GM23338 (cell line): ENCODE data around the gene PCDHA3. TPM values are rescaled to one million over a fixed set of nuclear protein-coding genes. Genes with fewer than 3 reads are reported as not detected.
A peak's percentile ranks its signal among the peaks of the same experiment; 100 is the strongest.
"Not testable (repeated sequence)": the region's sequence is repeated elsewhere in the genome, so short reads cannot be mapped to it uniquely, and the experiment has no call there.

Experiments
- ATAC-seq: fragments of 200-7000 bp; cut with Tn5 transposase; 3 replicates; pipeline ENCODE4 v1.9.1; 2020
- DNase-seq: peaks from one replicate; pipeline ENCODE4 v3.0.0-alpha.2; 2015; ENCODE audit warnings: low spot score
- H2AFZ ChIP-seq: fragments of 200-600 bp; sonication (generic); 2 replicates; pipeline ENCODE4 v1.8.0; 2016; ENCODE audit warnings: antibody characterized with exemption, mild to moderate bottlenecking, moderate library complexity
- H3F3A ChIP-seq: fragments of 200-600 bp; sonication (generic); replicated peaks from 2 replicates; pipeline ENCODE4 v1.8.0; 2017; ENCODE audit warnings: antibody characterized with exemption, mixed run types, low read depth
- H3K27ac ChIP-seq: fragments of 200-600 bp; sonication (generic); 2 replicates; pipeline ENCODE4 v1.6.1; 2016; ENCODE audit warnings: low read depth
- H3K27me3 ChIP-seq: fragments of 200-600 bp; sonication (generic); 2 replicates; pipeline ENCODE4 v1.8.0; 2016; ENCODE audit warnings: mild to moderate bottlenecking, mixed run types, moderate library complexity; ENCODE audit not compliant: insufficient read depth
- H3K36me3 ChIP-seq: fragments of 200-600 bp; sonication (generic); 2 replicates; pipeline ENCODE4 v1.8.0; 2016; ENCODE audit warnings: mild to moderate bottlenecking; ENCODE audit not compliant: insufficient read depth
- H3K4me1 ChIP-seq: fragments of 200-600 bp; sonication (generic); 2 replicates; pipeline ENCODE4 v1.8.0; 2016; ENCODE audit warnings: mild to moderate bottlenecking, moderate library complexity; ENCODE audit not compliant: insufficient read depth
- H3K4me2 ChIP-seq: fragments of 200-600 bp; sonication (generic); 2 replicates; pipeline ENCODE4 v1.7.1; 2017; ENCODE audit warnings: mixed run types
- H3K4me3 ChIP-seq: fragments of 200-600 bp; sonication (generic); 2 replicates; pipeline ENCODE4 v1.6.1; 2016; ENCODE audit warnings: mixed run types
- H3K79me2 ChIP-seq: fragments of 200-600 bp; sonication (generic); replicated peaks from 2 replicates; pipeline ENCODE4 v1.8.0; 2017; ENCODE audit warnings: mild to moderate bottlenecking; ENCODE audit not compliant: insufficient read depth
- H3K9me2 ChIP-seq: fragments of 200-600 bp; sonication (generic); 2 replicates; pipeline ENCODE4 v1.8.0; 2017; ENCODE audit not compliant: insufficient read depth
- H4K20me1 ChIP-seq: fragments of 200-600 bp; sonication (generic); replicated peaks from 2 replicates; pipeline ENCODE4 v1.8.0; 2017; ENCODE audit warnings: mild to moderate bottlenecking; ENCODE audit not compliant: insufficient read depth
- H3K27ac Mint-ChIP-seq: 2 replicates; pipeline ENCODE4 v1.8.0; 2020; ENCODE audit warnings: inconsistent platforms, mild to moderate bottlenecking, moderate library complexity, mixed read lengths
- H3K27me3 Mint-ChIP-seq: 3 replicates; pipeline ENCODE4 v1.8.0; 2022; ENCODE audit warnings: low read depth, mild to moderate bottlenecking, moderate library complexity, mixed read lengths, inconsistent platforms; ENCODE audit not compliant: insufficient read depth, poor library complexity
- H3K36me3 Mint-ChIP-seq: 3 replicates; pipeline ENCODE4 v1.8.0; 2021; ENCODE audit warnings: low read depth, mild to moderate bottlenecking, inconsistent platforms, moderate library complexity, mixed read lengths
- H3K4me1 Mint-ChIP-seq: 3 replicates; pipeline ENCODE4 v1.8.0; 2020; ENCODE audit warnings: mild to moderate bottlenecking, inconsistent platforms, mixed read lengths
- H3K4me3 Mint-ChIP-seq: 3 replicates; pipeline ENCODE4 v1.8.0; 2021; ENCODE audit warnings: moderate library complexity, mild to moderate bottlenecking, inconsistent platforms, mixed read lengths
- H3K9me3 Mint-ChIP-seq: 3 replicates; pipeline ENCODE4 v1.8.0; 2020; ENCODE audit warnings: moderate library complexity, mild to moderate bottlenecking, inconsistent platforms, mixed read lengths
- polyA plus RNA-seq: library from polyadenylated mRNA; unstranded; fragments of >200 nt; fragmentation: Nextera tagmentation; extraction: Ambion mirVana; gene quantifications from 2 replicates; pipeline ENCODE4 v1.2.1, GENCODE V29; 2016
- total RNA-seq: library from RNA; depleted of rRNA; stranded (reverse); fragments of >200 nt; shearing (Covaris generic); gene quantifications from 2 replicates; pipeline ENCODE4 v1.2.3, GENCODE V29; 2014; rRNA removed
- TF ChIP-seq, protein P1 (sequence below), 2 experiments: fragments of 200-600 bp in 1 of 2; sonication (generic) in 1 of 2; conservative IDR thresholded peaks; 2 replicates each; pipeline versions ENCODE4 v1.5.1 to v1.6.1; 2016 to 2017; ENCODE audit warnings: antibody characterized with exemption in 2 of 2, low read depth in 2 of 2, mild to moderate bottlenecking in 2 of 2, moderate library complexity in 1 of 2

PCDHA3 gene
- total and polyA plus RNA-seq, 2 experiments from 2014 or later, result 0.87 to 4.0 TPM

DNA sequence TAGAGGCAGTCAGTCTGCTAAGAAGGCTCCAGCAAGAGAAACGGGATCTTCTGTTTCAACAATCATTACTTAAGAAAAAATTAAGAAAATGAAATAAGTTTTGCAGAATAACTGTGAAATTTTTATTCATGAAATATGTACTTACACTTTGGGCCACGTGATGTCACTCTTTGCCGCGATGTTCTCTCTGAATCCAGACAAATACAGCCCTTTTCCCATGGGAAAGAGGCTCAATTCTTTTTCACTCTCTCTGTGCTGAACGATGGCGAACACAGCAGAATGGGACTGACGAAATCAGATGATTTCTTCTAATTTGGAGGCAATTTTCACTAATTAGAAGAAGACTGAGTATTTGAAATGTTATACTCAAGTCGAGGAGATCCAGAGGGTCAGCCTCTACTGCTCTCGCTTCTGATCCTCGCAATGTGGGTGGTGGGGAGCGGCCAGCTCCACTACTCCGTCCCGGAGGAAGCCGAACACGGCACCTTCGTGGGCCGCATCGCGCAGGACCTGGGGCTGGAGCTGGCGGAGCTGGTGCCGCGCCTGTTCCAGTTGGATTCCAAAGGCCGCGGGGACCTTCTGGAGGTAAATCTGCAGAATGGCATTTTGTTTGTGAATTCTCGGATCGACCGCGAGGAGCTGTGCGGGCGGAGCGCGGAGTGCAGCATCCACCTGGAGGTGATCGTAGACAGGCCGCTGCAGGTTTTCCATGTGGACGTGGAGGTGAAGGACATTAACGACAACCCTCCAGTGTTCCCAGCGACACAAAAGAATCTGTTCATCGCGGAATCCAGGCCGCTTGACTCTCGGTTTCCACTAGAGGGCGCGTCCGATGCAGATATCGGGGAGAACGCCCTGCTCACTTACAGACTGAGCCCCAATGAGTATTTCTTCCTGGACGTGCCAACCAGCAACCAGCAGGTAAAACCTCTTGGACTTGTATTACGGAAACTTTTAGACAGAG is 47.6 kb downstream of the PCDHA3 start, which contains the start of gene PCDHA9:
Gene PCDHA9, plus strand, starts transcription at position 244 of the 964 bp plus-strand sequence. Its CDS starts 114 bp downstream, at position 358.
- Histone ChIP-seq H3K4me2 (peak within 1 kb of the TSS; percentile 82), H3K4me3 (peak within 1 kb of the TSS; percentile 70), H2AFZ (peak within 1 kb of the TSS; percentile 96)
- not testable (repeated sequence) for H3K9me3 Mint-ChIP-seq, H3K79me2 ChIP-seq, H4K20me1 ChIP-seq, H3K27ac Mint-ChIP-seq, H3F3A ChIP-seq, H3K4me1 ChIP-seq, H3K27me3 ChIP-seq, H3K27ac ChIP-seq, H3K36me3 ChIP-seq, DNase-seq, H3K27me3 Mint-ChIP-seq, H3K9me2 ChIP-seq, H3K36me3 Mint-ChIP-seq, H3K4me1 Mint-ChIP-seq
- peak within 1 kb of the TSS; percentile 82 for H3K4me3 Mint-ChIP-seq
- TF ChIP-seq, protein P1, sequence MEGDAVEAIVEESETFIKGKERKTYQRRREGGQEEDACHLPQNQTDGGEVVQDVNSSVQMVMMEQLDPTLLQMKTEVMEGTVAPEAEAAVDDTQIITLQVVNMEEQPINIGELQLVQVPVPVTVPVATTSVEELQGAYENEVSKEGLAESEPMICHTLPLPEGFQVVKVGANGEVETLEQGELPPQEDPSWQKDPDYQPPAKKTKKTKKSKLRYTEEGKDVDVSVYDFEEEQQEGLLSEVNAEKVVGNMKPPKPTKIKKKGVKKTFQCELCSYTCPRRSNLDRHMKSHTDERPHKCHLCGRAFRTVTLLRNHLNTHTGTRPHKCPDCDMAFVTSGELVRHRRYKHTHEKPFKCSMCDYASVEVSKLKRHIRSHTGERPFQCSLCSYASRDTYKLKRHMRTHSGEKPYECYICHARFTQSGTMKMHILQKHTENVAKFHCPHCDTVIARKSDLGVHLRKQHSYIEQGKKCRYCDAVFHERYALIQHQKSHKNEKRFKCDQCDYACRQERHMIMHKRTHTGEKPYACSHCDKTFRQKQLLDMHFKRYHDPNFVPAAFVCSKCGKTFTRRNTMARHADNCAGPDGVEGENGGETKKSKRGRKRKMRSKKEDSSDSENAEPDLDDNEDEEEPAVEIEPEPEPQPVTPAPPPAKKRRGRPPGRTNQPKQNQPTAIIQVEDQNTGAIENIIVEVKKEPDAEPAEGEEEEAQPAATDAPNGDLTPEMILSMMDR (conservative IDR thresholded peaks at IDR 0.05; ENCODE audit: low read depth in 2 of 2), result peak; percentile 43 to 50; a peak in 3 of 4 replicates
- peak; percentile 97 for ATAC-seq

DNA sequence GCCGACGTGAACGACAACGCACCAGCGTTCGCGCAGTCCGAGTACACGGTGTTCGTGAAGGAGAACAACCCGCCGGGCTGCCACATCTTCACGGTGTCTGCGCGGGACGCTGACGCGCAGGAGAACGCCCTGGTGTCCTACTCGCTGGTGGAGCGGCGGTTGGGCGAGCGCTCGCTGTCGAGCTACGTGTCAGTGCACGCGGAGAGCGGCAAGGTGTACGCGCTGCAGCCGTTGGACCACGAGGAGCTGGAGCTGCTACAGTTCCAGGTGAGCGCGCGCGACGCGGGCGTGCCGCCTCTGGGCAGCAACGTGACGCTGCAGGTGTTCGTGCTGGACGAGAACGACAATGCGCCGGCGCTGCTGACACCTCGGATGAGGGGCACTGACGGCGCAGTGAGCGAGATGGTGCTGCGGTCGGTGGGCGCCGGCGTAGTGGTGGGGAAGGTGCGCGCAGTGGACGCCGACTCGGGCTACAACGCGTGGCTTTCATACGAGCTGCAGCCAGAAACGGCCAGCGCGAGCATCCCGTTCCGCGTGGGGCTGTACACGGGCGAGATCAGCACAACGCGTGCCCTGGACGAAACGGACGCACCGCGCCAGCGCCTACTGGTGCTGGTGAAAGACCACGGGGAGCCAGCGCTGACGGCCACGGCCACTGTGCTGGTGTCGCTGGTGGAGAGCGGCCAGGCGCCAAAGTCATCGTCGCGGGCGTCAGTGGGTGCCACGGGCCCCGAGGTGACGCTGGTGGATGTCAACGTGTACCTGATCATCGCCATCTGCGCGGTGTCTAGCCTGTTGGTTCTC is 49.2 kb downstream of the PCDHA3 start:
- H3K4me1 ChIP-seq, H3K27ac Mint-ChIP-seq, H3K27me3 ChIP-seq, DNase-seq, H3K4me3 ChIP-seq, H3K4me1 Mint-ChIP-seq, H3K27ac ChIP-seq, H3K9me3 Mint-ChIP-seq, ATAC-seq, H3K9me2 ChIP-seq, H3K27me3 Mint-ChIP-seq, H3K4me3 Mint-ChIP-seq, H4K20me1 ChIP-seq, H3K4me2 ChIP-seq, H3K36me3 ChIP-seq, H3K36me3 Mint-ChIP-seq, H3F3A ChIP-seq, H2AFZ ChIP-seq, H3K79me2 ChIP-seq: not testable (repeated sequence)

Other genes with a start within 250 kb of the PCDHA3 start
- gene SRA1, start 243.6 kb upstream of the PCDHA3 start, total RNA-seq, result 29.7 and 38.4 TPM in 2 replicates
- gene SRA1, start 243.6 kb upstream of the PCDHA3 start, polyA plus RNA-seq, result 67.2 and 74.7 TPM in 2 replicates
- 10.2 and 15.4 TPM in 2 replicates for gene APBB3, start 236.5 kb upstream of the PCDHA3 start, total RNA-seq
- gene APBB3, start 236.5 kb upstream of the PCDHA3 start, polyA plus RNA-seq, result 7.7 and 9.0 TPM in 2 replicates
- gene SLC35A4, start 236.2 kb upstream of the PCDHA3 start, total RNA-seq, result 34.4 and 39.1 TPM in 2 replicates
- 17.7 and 19.0 TPM in 2 replicates for gene SLC35A4, start 236.2 kb upstream of the PCDHA3 start, polyA plus RNA-seq
- not detected in 2 replicates for gene CD14, start 167.9 kb upstream of the PCDHA3 start, total RNA-seq
- 0.17 TPM in 1 of 2 replicates, not detected in the other for gene CD14, start 167.9 kb upstream of the PCDHA3 start, polyA plus RNA-seq
- 19.9 and 37.4 TPM in 2 replicates for gene TMCO6, start 161.6 kb upstream of the PCDHA3 start, total RNA-seq
- gene TMCO6, start 161.6 kb upstream of the PCDHA3 start, polyA plus RNA-seq, result 18.7 and 19.0 TPM in 2 replicates
- 48.8 and 55.7 TPM in 2 replicates for gene NDUFA2, start 153.4 kb upstream of the PCDHA3 start, total RNA-seq
- gene NDUFA2, start 153.4 kb upstream of the PCDHA3 start, polyA plus RNA-seq, result 292 and 317 TPM in 2 replicates
- 58.9 and 77.3 TPM in 2 replicates for gene IK, start 153.2 kb upstream of the PCDHA3 start, total RNA-seq
- 116 and 128 TPM in 2 replicates for gene IK, start 153.2 kb upstream of the PCDHA3 start, polyA plus RNA-seq
- 18.0 and 22.7 TPM in 2 replicates for gene WDR55, start 136.2 kb upstream of the PCDHA3 start, total RNA-seq
- 9.3 and 9.6 TPM in 2 replicates for gene WDR55, start 136.2 kb upstream of the PCDHA3 start, polyA plus RNA-seq
- 15.5 and 22.0 TPM in 2 replicates for gene DND1, start 127.5 kb upstream of the PCDHA3 start, total RNA-seq
- 7.3 and 8.1 TPM in 2 replicates for gene DND1, start 127.5 kb upstream of the PCDHA3 start, polyA plus RNA-seq
- 57.8 and 58.8 TPM in 2 replicates for gene HARS1, start 109.7 kb upstream of the PCDHA3 start, total RNA-seq
- gene HARS1, start 109.7 kb upstream of the PCDHA3 start, polyA plus RNA-seq, result 48.6 and 51.6 TPM in 2 replicates
- gene HARS2, start 109.6 kb upstream of the PCDHA3 start, total RNA-seq, result 21.6 and 29.6 TPM in 2 replicates
- 12.7 and 14.4 TPM in 2 replicates for gene HARS2, start 109.6 kb upstream of the PCDHA3 start, polyA plus RNA-seq
- gene ZMAT2, start 100.6 kb upstream of the PCDHA3 start, total RNA-seq, result 26.4 and 35.6 TPM in 2 replicates
- 45.1 and 50.6 TPM in 2 replicates for gene ZMAT2, start 100.6 kb upstream of the PCDHA3 start, polyA plus RNA-seq
- 1.6 and 3.2 TPM in 2 replicates for gene PCDHA1, start 14.9 kb upstream of the PCDHA3 start, total RNA-seq
- gene PCDHA1, start 14.9 kb upstream of the PCDHA3 start, polyA plus RNA-seq, result 0.52 and 0.81 TPM in 2 replicates
- gene PCDHA2, start 6.2 kb upstream of the PCDHA3 start, total RNA-seq, result 2.2 and 2.4 TPM in 2 replicates
- gene PCDHA2, start 6.2 kb upstream of the PCDHA3 start, polyA plus RNA-seq, result 0.99 and 1.3 TPM in 2 replicates
- gene PCDHA4, start 6.0 kb downstream of the PCDHA3 start, total RNA-seq, result 9.6 and 12.5 TPM in 2 replicates
- gene PCDHA4, start 6.0 kb downstream of the PCDHA3 start, polyA plus RNA-seq, result 1.6 and 1.8 TPM in 2 replicates
- 1.4 and 3.1 TPM in 2 replicates for gene PCDHA5, start 20.6 kb downstream of the PCDHA3 start, total RNA-seq
- gene PCDHA5, start 20.6 kb downstream of the PCDHA3 start, polyA plus RNA-seq, result 0.61 and 0.86 TPM in 2 replicates
- gene PCDHA6, start 26.9 kb downstream of the PCDHA3 start, total RNA-seq, result 4.6 and 5.2 TPM in 2 replicates
- gene PCDHA6, start 26.9 kb downstream of the PCDHA3 start, polyA plus RNA-seq, result 2.0 and 2.1 TPM in 2 replicates
- 6.9 and 8.7 TPM in 2 replicates for gene PCDHA7, start 33.2 kb downstream of the PCDHA3 start, total RNA-seq
- 1.3 and 1.7 TPM in 2 replicates for gene PCDHA7, start 33.2 kb downstream of the PCDHA3 start, polyA plus RNA-seq
- gene PCDHA8, start 40.1 kb downstream of the PCDHA3 start, total RNA-seq, result 1.4 and 3.1 TPM in 2 replicates
- gene PCDHA8, start 40.1 kb downstream of the PCDHA3 start, polyA plus RNA-seq, result 0.56 and 0.86 TPM in 2 replicates
- 3.2 and 3.3 TPM in 2 replicates for gene PCDHA9, start 47.3 kb downstream of the PCDHA3 start, total RNA-seq
- gene PCDHA9, start 47.3 kb downstream of the PCDHA3 start, polyA plus RNA-seq, result 1.1 and 1.6 TPM in 2 replicates
- 11.6 and 12.2 TPM in 2 replicates for gene PCDHA10, start 54.8 kb downstream of the PCDHA3 start, total RNA-seq
- 3.9 and 4.1 TPM in 2 replicates for gene PCDHA10, start 54.8 kb downstream of the PCDHA3 start, polyA plus RNA-seq
- 22.9 and 26.5 TPM in 2 replicates for gene PCDHA11, start 67.9 kb downstream of the PCDHA3 start, total RNA-seq
- gene PCDHA11, start 67.9 kb downstream of the PCDHA3 start, polyA plus RNA-seq, result 8.5 and 11.6 TPM in 2 replicates
- gene PCDHA12, start 74.3 kb downstream of the PCDHA3 start, total RNA-seq, result 12.7 and 17.7 TPM in 2 replicates
- 5.1 and 5.6 TPM in 2 replicates for gene PCDHA12, start 74.3 kb downstream of the PCDHA3 start, polyA plus RNA-seq
- 4.3 and 9.8 TPM in 2 replicates for gene PCDHA13, start 81.1 kb downstream of the PCDHA3 start, total RNA-seq
- 0.59 and 1.2 TPM in 2 replicates for gene PCDHA13, start 81.1 kb downstream of the PCDHA3 start, polyA plus RNA-seq
- 9.9 and 12.1 TPM in 2 replicates for gene PCDHAC1, start 125.2 kb downstream of the PCDHA3 start, total RNA-seq
- gene PCDHAC1, start 125.2 kb downstream of the PCDHA3 start, polyA plus RNA-seq, result 0.50 and 0.53 TPM in 2 replicates
- gene PCDHAC2, start 165.4 kb downstream of the PCDHA3 start, total RNA-seq, result 11.8 and 13.1 TPM in 2 replicates
- 0.54 and 1.8 TPM in 2 replicates for gene PCDHAC2, start 165.4 kb downstream of the PCDHA3 start, polyA plus RNA-seq